Liver (tissue), 3 donors: Measurements from ENCODE around the gene KDM4C.

Experiments used
- EGR1 ChIP-seq, 2 donors: IDR thresholded peaks; 2 replicates each; pipeline ENCODE4 v1.6.1; 2016 to 2018; ENCODE audit warnings: antibody characterized with exemption in 2 of 2, low read depth in 2 of 2
- HNF4G ChIP-seq: IDR thresholded peaks from 2 replicates; pipeline ENCODE4 v1.6.1; 2016; ENCODE audit warnings: antibody characterized with exemption
- JUND ChIP-seq, 2 donors: IDR thresholded peaks; 2 replicates each; pipeline ENCODE4 v1.6.1; 2016; ENCODE audit warnings: antibody characterized with exemption in 2 of 2
- RAD21 ChIP-seq, 2 donors: IDR thresholded peaks; 2 replicates each; pipeline ENCODE4 v1.6.1; 2016; ENCODE audit warnings: antibody characterized with exemption in 2 of 2, mild to moderate bottlenecking in 2 of 2
- SP1 ChIP-seq: IDR thresholded peaks from 2 replicates; pipeline ENCODE4 v1.6.1; 2018; ENCODE audit warnings: antibody characterized with exemption, mild to moderate bottlenecking
- YY1 ChIP-seq: IDR thresholded peaks from 2 replicates; pipeline ENCODE4 v1.6.1; 2016; ENCODE audit warnings: antibody characterized with exemption, mild to moderate bottlenecking
- TF ChIP-seq, protein P1 (sequence below): fragments of 150-350 bp; IDR thresholded peaks from 2 replicates; pipeline ENCODE4 v1.5.1; 2017; ENCODE audit warnings: improper control_type of control experiment, low read depth, low read length; ENCODE audit not compliant: missing input control
- TF ChIP-seq, protein P2 (sequence below): IDR thresholded peaks from 2 replicates; pipeline ENCODE4 v1.6.1; 2016; ENCODE audit warnings: antibody characterized with exemption
- TF ChIP-seq, protein P3 (sequence below): IDR thresholded peaks from 2 replicates; pipeline ENCODE4 v1.6.1; 2016; ENCODE audit warnings: antibody characterized with exemption, mild to moderate bottlenecking
- donor health status: healthy.
- donor health status: healthy.

DNA sequence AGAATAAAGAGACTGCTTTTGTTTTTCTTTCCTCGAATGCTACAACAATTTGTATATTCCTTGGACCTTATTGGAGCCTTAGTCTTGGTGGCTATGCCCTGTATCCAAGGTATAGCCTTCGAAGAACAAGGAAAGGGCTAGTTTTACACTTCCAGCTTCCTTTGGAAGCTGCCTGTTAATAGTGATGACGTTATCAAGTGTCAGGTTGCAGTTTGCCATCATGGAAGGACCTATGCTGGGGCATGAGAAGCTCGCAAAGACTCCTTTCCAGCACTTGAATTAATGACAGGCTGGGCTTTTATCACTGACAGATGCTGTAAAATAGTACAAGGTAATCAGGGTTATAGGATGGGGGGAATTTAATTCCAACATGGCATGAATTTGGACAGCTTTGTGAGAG is 157.9 kb downstream of the KDM4C start:
- TF ChIP-seq, protein P1, sequence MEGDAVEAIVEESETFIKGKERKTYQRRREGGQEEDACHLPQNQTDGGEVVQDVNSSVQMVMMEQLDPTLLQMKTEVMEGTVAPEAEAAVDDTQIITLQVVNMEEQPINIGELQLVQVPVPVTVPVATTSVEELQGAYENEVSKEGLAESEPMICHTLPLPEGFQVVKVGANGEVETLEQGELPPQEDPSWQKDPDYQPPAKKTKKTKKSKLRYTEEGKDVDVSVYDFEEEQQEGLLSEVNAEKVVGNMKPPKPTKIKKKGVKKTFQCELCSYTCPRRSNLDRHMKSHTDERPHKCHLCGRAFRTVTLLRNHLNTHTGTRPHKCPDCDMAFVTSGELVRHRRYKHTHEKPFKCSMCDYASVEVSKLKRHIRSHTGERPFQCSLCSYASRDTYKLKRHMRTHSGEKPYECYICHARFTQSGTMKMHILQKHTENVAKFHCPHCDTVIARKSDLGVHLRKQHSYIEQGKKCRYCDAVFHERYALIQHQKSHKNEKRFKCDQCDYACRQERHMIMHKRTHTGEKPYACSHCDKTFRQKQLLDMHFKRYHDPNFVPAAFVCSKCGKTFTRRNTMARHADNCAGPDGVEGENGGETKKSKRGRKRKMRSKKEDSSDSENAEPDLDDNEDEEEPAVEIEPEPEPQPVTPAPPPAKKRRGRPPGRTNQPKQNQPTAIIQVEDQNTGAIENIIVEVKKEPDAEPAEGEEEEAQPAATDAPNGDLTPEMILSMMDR, result no peak
- TF ChIP-seq, protein P2, sequence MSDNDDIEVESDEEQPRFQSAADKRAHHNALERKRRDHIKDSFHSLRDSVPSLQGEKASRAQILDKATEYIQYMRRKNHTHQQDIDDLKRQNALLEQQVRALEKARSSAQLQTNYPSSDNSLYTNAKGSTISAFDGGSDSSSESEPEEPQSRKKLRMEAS, result no peak
- no peak for TF ChIP-seq RAD21 (IDR thresholded peaks at IDR 0.05)
- TF ChIP-seq, protein P3, sequence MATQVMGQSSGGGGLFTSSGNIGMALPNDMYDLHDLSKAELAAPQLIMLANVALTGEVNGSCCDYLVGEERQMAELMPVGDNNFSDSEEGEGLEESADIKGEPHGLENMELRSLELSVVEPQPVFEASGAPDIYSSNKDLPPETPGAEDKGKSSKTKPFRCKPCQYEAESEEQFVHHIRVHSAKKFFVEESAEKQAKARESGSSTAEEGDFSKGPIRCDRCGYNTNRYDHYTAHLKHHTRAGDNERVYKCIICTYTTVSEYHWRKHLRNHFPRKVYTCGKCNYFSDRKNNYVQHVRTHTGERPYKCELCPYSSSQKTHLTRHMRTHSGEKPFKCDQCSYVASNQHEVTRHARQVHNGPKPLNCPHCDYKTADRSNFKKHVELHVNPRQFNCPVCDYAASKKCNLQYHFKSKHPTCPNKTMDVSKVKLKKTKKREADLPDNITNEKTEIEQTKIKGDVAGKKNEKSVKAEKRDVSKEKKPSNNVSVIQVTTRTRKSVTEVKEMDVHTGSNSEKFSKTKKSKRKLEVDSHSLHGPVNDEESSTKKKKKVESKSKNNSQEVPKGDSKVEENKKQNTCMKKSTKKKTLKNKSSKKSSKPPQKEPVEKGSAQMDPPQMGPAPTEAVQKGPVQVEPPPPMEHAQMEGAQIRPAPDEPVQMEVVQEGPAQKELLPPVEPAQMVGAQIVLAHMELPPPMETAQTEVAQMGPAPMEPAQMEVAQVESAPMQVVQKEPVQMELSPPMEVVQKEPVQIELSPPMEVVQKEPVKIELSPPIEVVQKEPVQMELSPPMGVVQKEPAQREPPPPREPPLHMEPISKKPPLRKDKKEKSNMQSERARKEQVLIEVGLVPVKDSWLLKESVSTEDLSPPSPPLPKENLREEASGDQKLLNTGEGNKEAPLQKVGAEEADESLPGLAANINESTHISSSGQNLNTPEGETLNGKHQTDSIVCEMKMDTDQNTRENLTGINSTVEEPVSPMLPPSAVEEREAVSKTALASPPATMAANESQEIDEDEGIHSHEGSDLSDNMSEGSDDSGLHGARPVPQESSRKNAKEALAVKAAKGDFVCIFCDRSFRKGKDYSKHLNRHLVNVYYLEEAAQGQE, result no peak
- TF ChIP-seq YY1, result no peak
- TF ChIP-seq EGR1 (IDR thresholded peaks at IDR 0.05; ENCODE audit: low read depth in 2 of 2), result no peak
- TF ChIP-seq JUND (IDR thresholded peaks at IDR 0.05), result no peak
- no peak for TF ChIP-seq SP1
- TF ChIP-seq HNF4G, result no peak
